Neuronal stem cell (in vitro differentiated cells): ENCODE data around the gene SRGAP2C.
"Not testable (repeated sequence)": the region's sequence is repeated elsewhere in the genome, so short reads cannot be mapped to it uniquely, and the experiment has no call there.

Experiments
- DNase-seq: peaks from one replicate; pipeline ENCODE4 v3.0.0-alpha.2; 2013; ENCODE audit warnings: low spot score
- H2AFZ ChIP-seq: one replicate; pipeline ENCODE4 v1.6.1; 2013; ENCODE audit warnings: mild to moderate bottlenecking, low read length, inconsistent platforms
- H2AK5ac ChIP-seq: 2 replicates; pipeline ENCODE4 v1.6.1; 2013; ENCODE audit warnings: low read depth, mild to moderate bottlenecking, inconsistent platforms, low read length, moderate library complexity, mixed read lengths
- H2BK120ac ChIP-seq: 2 replicates; pipeline ENCODE4 v1.6.1; 2013; ENCODE audit warnings: low read depth, mild to moderate bottlenecking, inconsistent platforms, low read length, moderate library complexity, mixed read lengths
- H2BK12ac ChIP-seq: one replicate; pipeline ENCODE4 v1.6.1; 2013; ENCODE audit warnings: low read length, inconsistent platforms
- H2BK15ac ChIP-seq: 2 replicates; pipeline ENCODE4 v1.6.1; 2013; ENCODE audit warnings: mild to moderate bottlenecking, low read length, inconsistent platforms, mixed read lengths
- H2BK5ac ChIP-seq: one replicate; pipeline ENCODE4 v1.6.1; 2013; ENCODE audit warnings: inconsistent platforms, mild to moderate bottlenecking, low read length, moderate library complexity
- H3K14ac ChIP-seq: one replicate; pipeline ENCODE4 v1.6.1; 2013; ENCODE audit warnings: low read length, inconsistent platforms
- H3K18ac ChIP-seq: 2 replicates; pipeline ENCODE4 v1.6.1; 2013; ENCODE audit warnings: low read length, inconsistent platforms
- H3K23ac ChIP-seq: 2 replicates; pipeline ENCODE4 v1.6.1; 2013; ENCODE audit warnings: low read depth, mild to moderate bottlenecking, mixed read lengths, low read length, inconsistent platforms; ENCODE audit not compliant: poor library complexity
- H3K27ac ChIP-seq: replicated peaks from 3 replicates; pipeline ENCODE4 v1.5.1; 2013; ENCODE audit warnings: low read length, inconsistent platforms
- H3K27me3 ChIP-seq, 3 experiments: 2 replicates each; pipeline ENCODE4 v1.6.1; 2013; ENCODE audit warnings: low read length in 3 of 3, mild to moderate bottlenecking in 2 of 3, inconsistent platforms in 1 of 3, low read depth in 1 of 3, mixed read lengths in 1 of 3, moderate library complexity in 1 of 3; ENCODE audit not compliant: control insufficient read depth in 3 of 3, insufficient read depth in 3 of 3
- H3K36me3 ChIP-seq, 2 donors: replicated peaks in 1 of 2; 2 replicates each; pipeline ENCODE4 v1.6.1; 2013; ENCODE audit warnings: low read length in 2 of 2; ENCODE audit not compliant: control insufficient read depth in 2 of 2, insufficient read depth in 2 of 2
- H3K4ac ChIP-seq: 2 replicates; pipeline ENCODE4 v1.6.1; 2013; ENCODE audit warnings: inconsistent platforms, mild to moderate bottlenecking, low read length, moderate library complexity
- H3K4me1 ChIP-seq, 2 donors: 1 replicate in 1 of 2; 2 replicates in 1 of 2; pipeline ENCODE4 v1.6.1; 2013; ENCODE audit warnings: low read length in 2 of 2, low read depth in 1 of 2; ENCODE audit not compliant: control insufficient read depth in 2 of 2, insufficient read depth in 1 of 2
- H3K4me2 ChIP-seq: one replicate; pipeline ENCODE4 v1.6.1; 2013; ENCODE audit warnings: mild to moderate bottlenecking, low read length, inconsistent platforms; ENCODE audit not compliant: insufficient read depth, poor library complexity, severe bottlenecking
- H3K4me3 ChIP-seq, 2 donors: 2 replicates each; pipeline ENCODE4 v1.5.1; 2013; ENCODE audit warnings: low read length in 2 of 2, mild to moderate bottlenecking in 2 of 2, inconsistent platforms in 1 of 2, moderate library complexity in 1 of 2
- H3K79me1 ChIP-seq: one replicate; pipeline ENCODE4 v1.6.1; 2013; ENCODE audit warnings: low read depth, mild to moderate bottlenecking, inconsistent platforms, low read length, moderate library complexity
- H3K9ac ChIP-seq: one replicate; pipeline ENCODE4 v1.6.1; 2013; ENCODE audit warnings: mild to moderate bottlenecking, low read depth, low read length, inconsistent platforms; ENCODE audit not compliant: poor library complexity
- H3K9me3 ChIP-seq, 2 donors: replicated peaks in 1 of 2; 2 replicates each; pipeline versions ENCODE3 to v1.6.1; 2013; ENCODE audit warnings: low read length in 2 of 2, mild to moderate bottlenecking in 2 of 2, inconsistent platforms in 1 of 2, low read depth in 1 of 2, mixed read lengths in 1 of 2, moderate library complexity in 1 of 2; ENCODE audit not compliant: control insufficient read depth in 2 of 2, insufficient read depth in 1 of 2
- H4K8ac ChIP-seq: one replicate; pipeline ENCODE4 v1.6.1; 2013; ENCODE audit warnings: low read depth, mild to moderate bottlenecking, inconsistent platforms, low read length, moderate library complexity
- H4K91ac ChIP-seq: one replicate; pipeline ENCODE4 v1.6.1; 2013; ENCODE audit warnings: low read length, low read depth, mild to moderate bottlenecking, inconsistent platforms; ENCODE audit not compliant: poor library complexity
- WGBS, 2 donors: extraction: QIAGEN DNeasy Blood & Tissue Kit; methylation state at CpG; one replicate each; pipeline ENCODE4 v1.1.7; 2013; ENCODE audit warnings: missing lambda C conversion rate in 2 of 2, mixed read lengths in 1 of 2; ENCODE audit not compliant: insufficient read length in 2 of 2, insufficient replicate concordance in 1 of 2; ENCODE audit errors: extremely low coverage in 2 of 2; 5-methylcytosine and 5-hydroxymethylcytosine counted together

SRGAP2C gene

DNA sequence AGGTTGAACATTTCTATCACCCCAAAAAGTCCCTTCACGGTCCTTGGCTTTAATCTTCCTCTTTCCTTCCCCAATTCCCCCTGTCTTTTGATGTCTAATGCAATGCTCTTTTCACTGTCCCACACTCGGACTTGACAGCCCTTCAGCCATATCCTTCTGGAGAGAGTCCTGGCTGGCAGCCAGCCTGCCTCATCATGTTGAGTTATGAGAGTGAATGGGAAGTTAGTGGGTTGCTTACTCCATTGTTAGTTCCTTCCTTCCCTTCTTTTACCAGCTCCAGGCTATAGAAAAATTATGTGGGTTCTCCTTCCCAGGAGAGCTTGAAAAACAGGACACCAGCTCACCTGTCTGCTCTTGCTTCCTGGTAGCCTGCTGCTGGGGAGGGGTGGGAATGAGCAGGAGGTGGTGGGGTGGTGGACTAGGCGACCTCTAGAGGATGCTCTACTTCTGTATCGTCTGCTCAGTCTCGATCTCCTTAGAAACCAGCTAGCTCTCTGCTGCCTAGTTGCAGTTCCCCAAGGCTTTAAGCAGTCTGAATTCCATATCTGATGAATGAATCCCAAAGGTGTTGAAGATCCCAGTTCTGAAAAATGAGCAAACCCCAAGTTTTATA is 29.9 kb downstream of the SRGAP2C start:
- not testable (repeated sequence) for H3K4ac ChIP-seq, H4K91ac ChIP-seq, H3K18ac ChIP-seq, H2BK15ac ChIP-seq, H3K79me1 ChIP-seq, H3K4me1 ChIP-seq, H3K9ac ChIP-seq, H3K4me3 ChIP-seq, H3K36me3 ChIP-seq, H4K8ac ChIP-seq, H3K14ac ChIP-seq, H2AK5ac ChIP-seq, H3K9me3 ChIP-seq, H2BK12ac ChIP-seq, H3K27ac ChIP-seq, H2BK5ac ChIP-seq, H2BK120ac ChIP-seq, H3K23ac ChIP-seq, H3K4me2 ChIP-seq, H2AFZ ChIP-seq, DNase-seq, H3K27me3 ChIP-seq
- no CpG with 5 or more reads among the region's 5 CpGs for whole genome bisulfite sequencing, 2 donors

GRCh38 chr1:121215699-121216417 is 31.1 kb downstream of the SRGAP2C start:
- not testable (repeated sequence) for H2BK5ac ChIP-seq, H3K4ac ChIP-seq, H3K4me3 ChIP-seq, H3K9ac ChIP-seq, H3K79me1 ChIP-seq, H4K8ac ChIP-seq, H2AFZ ChIP-seq, H3K27me3 ChIP-seq, H2AK5ac ChIP-seq, H4K91ac ChIP-seq, H3K27ac ChIP-seq, H2BK120ac ChIP-seq, H2BK15ac ChIP-seq, H3K36me3 ChIP-seq, H3K14ac ChIP-seq, H3K23ac ChIP-seq, DNase-seq, H3K4me1 ChIP-seq, H3K18ac ChIP-seq, H3K9me3 ChIP-seq, H3K4me2 ChIP-seq, H2BK12ac ChIP-seq
- WGBS, 2 donors, result no CpG with 5 or more reads among the region's 1 CpG

DNA sequence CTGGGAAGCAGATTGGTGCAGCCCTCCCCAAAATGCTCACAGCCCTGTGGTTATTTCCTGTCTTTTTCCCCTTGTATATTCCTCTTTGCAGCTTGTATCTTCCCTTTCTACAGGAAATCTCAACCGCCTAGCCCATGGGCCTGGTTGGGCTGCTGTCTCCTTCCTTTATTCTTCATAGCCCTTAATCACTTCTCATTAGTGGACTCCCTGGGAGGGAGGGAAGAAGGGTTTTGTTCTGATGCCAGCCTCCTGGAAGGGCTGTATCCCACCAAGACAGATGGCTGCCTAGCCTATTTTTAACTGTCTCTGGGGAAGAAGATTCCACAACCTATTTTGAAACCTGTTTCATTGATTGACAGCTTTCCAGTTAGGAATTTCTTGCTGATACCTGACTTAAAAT is 31.9 kb downstream of the SRGAP2C start:
- not testable (repeated sequence) for H2BK120ac ChIP-seq, H3K79me1 ChIP-seq, H3K18ac ChIP-seq, DNase-seq, H3K14ac ChIP-seq, H3K36me3 ChIP-seq, H4K8ac ChIP-seq, H3K23ac ChIP-seq, H2BK5ac ChIP-seq, H3K4me1 ChIP-seq, H3K9me3 ChIP-seq, H2AK5ac ChIP-seq, H2AFZ ChIP-seq, H3K4me3 ChIP-seq, H3K27ac ChIP-seq, H3K4me2 ChIP-seq, H3K9ac ChIP-seq, H4K91ac ChIP-seq, H2BK12ac ChIP-seq, H2BK15ac ChIP-seq, H3K4ac ChIP-seq, H3K27me3 ChIP-seq
- no CpG with 5 or more reads among the region's 1 CpG for WGBS, 2 donors

DNA sequence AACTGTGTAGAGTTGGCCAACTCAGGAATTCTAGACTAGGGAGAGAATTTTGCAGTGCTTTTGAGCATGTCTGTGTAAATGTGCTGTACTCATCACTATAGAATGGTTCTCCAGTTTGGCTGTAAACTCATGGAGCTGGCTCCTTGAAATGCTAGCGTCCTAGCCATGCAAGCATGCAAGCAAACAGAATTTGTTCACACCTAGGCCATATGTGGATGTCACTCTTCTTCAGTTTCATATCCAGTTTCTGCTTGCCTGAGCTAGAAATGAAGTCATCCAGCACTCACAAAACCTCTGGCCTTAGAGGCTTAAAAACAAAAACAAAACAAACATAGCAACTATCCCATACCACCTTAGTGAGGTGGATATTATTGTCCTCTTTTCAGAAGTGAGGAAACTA is 37.0 kb downstream of the SRGAP2C start:
- WGBS, 2 donors, result no CpG with 5 or more reads among the region's 1 CpG
- H3K4ac ChIP-seq, DNase-seq, H3K9me3 ChIP-seq, H3K4me2 ChIP-seq, H2BK5ac ChIP-seq, H3K23ac ChIP-seq, H3K27me3 ChIP-seq, H2BK15ac ChIP-seq, H3K79me1 ChIP-seq, H3K9ac ChIP-seq, H2BK120ac ChIP-seq, H3K18ac ChIP-seq, H4K91ac ChIP-seq, H3K27ac ChIP-seq, H3K14ac ChIP-seq, H4K8ac ChIP-seq, H2AK5ac ChIP-seq, H2AFZ ChIP-seq, H3K4me1 ChIP-seq, H2BK12ac ChIP-seq, H3K4me3 ChIP-seq, H3K36me3 ChIP-seq: not testable (repeated sequence)
